SU-DHL-6 (cell line): ENCODE data around the gene SH3PXD2A.
"Not testable (repeated sequence)": the region's sequence is repeated elsewhere in the genome, so short reads cannot be mapped to it uniquely, and the experiment has no call there.

Source experiments
- H2AFZ ChIP-seq: fragments of 200-600 bp; sonication (generic); 2 replicates; pipeline ENCODE4 v1.6.1; 2014; ENCODE audit warnings: low read depth, mild to moderate bottlenecking, moderate library complexity, mixed read lengths, antibody characterized with exemption, low read length; ENCODE audit not compliant: severe bottlenecking
- H3F3A ChIP-seq: fragments of 200-600 bp; shearing (Covaris generic); 2 replicates; pipeline ENCODE4 v1.6.0; 2016; ENCODE audit warnings: antibody characterized with exemption, mild to moderate bottlenecking; ENCODE audit not compliant: insufficient read depth
- H3K27ac ChIP-seq: fragments of 200-600 bp; sonication (generic); 2 replicates; pipeline ENCODE4 v1.5.1; 2016; ENCODE audit warnings: low read depth, mild to moderate bottlenecking, low read length, moderate library complexity, mixed read lengths
- H3K27me3 ChIP-seq: fragments of 200-600 bp; sonication (generic), shearing (Covaris generic); 2 replicates; pipeline ENCODE4 v1.6.0; 2014; ENCODE audit warnings: mild to moderate bottlenecking, low read length
- H3K36me3 ChIP-seq: fragments of 200-600 bp; sonication (generic); 2 replicates; pipeline ENCODE4 v1.6.1; 2014; ENCODE audit warnings: mild to moderate bottlenecking, low read length, mixed read lengths
- H3K4me2 ChIP-seq: fragments of 300-600, 200-600 bp; shearing (Covaris generic), sonication (generic); 2 replicates; pipeline ENCODE4 v1.6.0; 2014; ENCODE audit warnings: low read length, low read depth, mild to moderate bottlenecking; ENCODE audit not compliant: poor library complexity, severe bottlenecking
- H3K4me3 ChIP-seq: fragments of 200-600 bp; sonication (generic); 2 replicates; pipeline ENCODE4 v1.5.1; 2014; ENCODE audit warnings: antibody characterized with exemption, low read length, mild to moderate bottlenecking, mixed read lengths; ENCODE audit not compliant: insufficient read depth, poor library complexity, severe bottlenecking
- H3K79me2 ChIP-seq: fragments of 200-600 bp; sonication (generic); 2 replicates; pipeline ENCODE4 v1.6.1; 2014; ENCODE audit warnings: mild to moderate bottlenecking, low read length, moderate library complexity; ENCODE audit not compliant: insufficient read depth
- H3K9ac ChIP-seq: fragments of 200-600 bp; sonication (generic); 2 replicates; pipeline ENCODE4 v1.7.0; 2014; ENCODE audit warnings: mild to moderate bottlenecking, low read length
- H3K9me2 ChIP-seq: fragments of 200-600 bp; sonication (generic); replicated peaks from 2 replicates; pipeline ENCODE4 v1.6.1; 2014; ENCODE audit warnings: low read length; ENCODE audit not compliant: insufficient read depth
- H3K9me3 ChIP-seq: fragments of 200-600 bp; sonication (generic); 2 replicates; pipeline ENCODE4 v1.6.1; 2014; ENCODE audit warnings: low read length, mixed read lengths; ENCODE audit not compliant: insufficient read depth
- H4K20me1 ChIP-seq: fragments of 200-600 bp; sonication (generic); 2 replicates; pipeline ENCODE4 v1.6.1; 2014; ENCODE audit warnings: low read depth, mild to moderate bottlenecking, antibody characterized with exemption, low read length, moderate library complexity, mixed read lengths
- CTCF ChIP-seq: fragments of 200-600 bp; sonication (generic); IDR thresholded peaks from one replicate; pipeline ENCODE4 v1.5.1; 2017; ENCODE audit warnings: antibody characterized with exemption, mild to moderate bottlenecking, low read length, moderate library complexity; ENCODE audit not compliant: insufficient read depth, poor library complexity, severe bottlenecking
- EZH2phosphoT487 ChIP-seq: fragments of 200-600 bp; sonication (generic), shearing (Covaris generic); conservative IDR thresholded peaks from 2 replicates; pipeline ENCODE4 v1.6.1; 2018; ENCODE audit warnings: mild to moderate bottlenecking, antibody characterized with exemption, low read length, moderate library complexity, mixed read lengths

The SH3PXD2A gene

DNA sequence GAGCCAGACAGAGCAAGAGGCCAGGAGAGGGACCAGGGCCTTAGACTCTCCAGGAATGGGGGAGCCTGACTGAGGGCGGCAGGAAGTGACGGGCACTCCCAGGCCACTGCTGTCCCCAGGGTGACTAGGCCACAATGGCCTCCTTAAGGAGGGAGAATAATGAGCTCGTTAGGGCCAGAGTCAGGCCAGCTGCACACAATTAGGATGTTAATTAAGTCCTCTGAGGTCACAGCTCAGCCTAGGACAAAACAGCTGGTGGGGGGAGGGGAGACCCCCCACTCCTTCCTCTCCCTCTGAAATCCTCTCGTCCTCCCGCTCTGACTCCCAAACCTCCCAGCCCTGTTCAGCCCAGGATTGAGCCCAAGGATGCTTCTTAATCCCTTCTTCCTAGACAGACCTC lies 218.9 kb downstream of the SH3PXD2A start:
- H2AFZ ChIP-seq: no peak overlapping the region
- H3F3A ChIP-seq: no peaks in the 10 kb centered on the region
- TF ChIP-seq EZH2phosphoT487: no peak
- TF ChIP-seq CTCF: no peak
- H3K79me2 ChIP-seq: no peaks in the 10 kb centered on the region
- H3K4me3 ChIP-seq: no peak overlapping the region
- H3K27me3 ChIP-seq: no peaks in the 10 kb centered on the region
- H3K9me3 ChIP-seq: no peaks in the 10 kb centered on the region
- H3K9me2 ChIP-seq: no peaks in the 10 kb centered on the region
- no peaks in the 10 kb centered on the region for H3K36me3 ChIP-seq
- no peak overlapping the region for H3K27ac ChIP-seq
- H4K20me1 ChIP-seq: no peaks in the 10 kb centered on the region
- no peak overlapping the region for H3K9ac ChIP-seq
- H3K4me2 ChIP-seq: no peak overlapping the region

DNA sequence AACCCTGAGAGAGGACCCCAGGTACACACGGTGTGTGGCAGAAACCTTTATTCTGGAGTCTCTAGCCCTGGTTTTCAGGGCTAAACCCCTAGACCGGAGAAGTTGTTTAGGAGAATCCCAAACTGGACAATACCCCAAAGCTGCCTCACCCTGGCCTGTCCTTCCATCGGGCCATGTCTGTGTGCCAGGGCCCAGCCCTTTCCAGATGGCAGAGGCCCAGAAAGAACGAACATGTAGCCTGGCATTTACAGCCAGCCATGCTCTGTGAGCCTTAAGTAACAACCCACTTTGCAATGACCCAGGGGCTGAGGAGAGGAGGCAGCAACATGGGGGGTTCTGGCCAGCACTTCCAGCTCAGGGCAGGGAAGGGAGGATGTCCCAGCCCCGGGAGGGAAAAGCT lies 219.8 kb downstream of the SH3PXD2A start:
- no peaks in the 10 kb centered on the region for H4K20me1 ChIP-seq
- no peaks in the 10 kb centered on the region for H3K36me3 ChIP-seq
- H3K9me2 ChIP-seq: no peaks in the 10 kb centered on the region
- no peaks in the 10 kb centered on the region for H3K79me2 ChIP-seq
- no peak overlapping the region for H2AFZ ChIP-seq
- no peak overlapping the region for H3K27ac ChIP-seq
- H3F3A ChIP-seq: no peaks in the 10 kb centered on the region
- TF ChIP-seq EZH2phosphoT487 (no peak), CTCF (no peak)
- H3K9me3 ChIP-seq: no peaks in the 10 kb centered on the region
- no peak overlapping the region for H3K9ac ChIP-seq
- no peak overlapping the region for H3K4me3 ChIP-seq
- no peak overlapping the region for H3K4me2 ChIP-seq
- H3K27me3 ChIP-seq: no peaks in the 10 kb centered on the region

GRCh38 chr10:103633846-103634245 lies 221.5 kb downstream of the SH3PXD2A start:
- Histone ChIP-seq H3F3A (no peaks in the 10 kb centered on the region), H3K27me3 (no peaks in the 10 kb centered on the region), H3K9me3 (no peaks in the 10 kb centered on the region), H3K4me3 (no peak overlapping the region), H3K4me2 (no peak overlapping the region), H4K20me1 (no peaks in the 10 kb centered on the region), H3K9ac (no peak overlapping the region), H3K27ac (no peak overlapping the region), H2AFZ (no peak overlapping the region), H3K36me3 (no peaks in the 10 kb centered on the region), H3K9me2 (no peaks in the 10 kb centered on the region), H3K79me2 (no peaks in the 10 kb centered on the region)
- TF ChIP-seq CTCF: no peak
- no peak for TF ChIP-seq EZH2phosphoT487

DNA sequence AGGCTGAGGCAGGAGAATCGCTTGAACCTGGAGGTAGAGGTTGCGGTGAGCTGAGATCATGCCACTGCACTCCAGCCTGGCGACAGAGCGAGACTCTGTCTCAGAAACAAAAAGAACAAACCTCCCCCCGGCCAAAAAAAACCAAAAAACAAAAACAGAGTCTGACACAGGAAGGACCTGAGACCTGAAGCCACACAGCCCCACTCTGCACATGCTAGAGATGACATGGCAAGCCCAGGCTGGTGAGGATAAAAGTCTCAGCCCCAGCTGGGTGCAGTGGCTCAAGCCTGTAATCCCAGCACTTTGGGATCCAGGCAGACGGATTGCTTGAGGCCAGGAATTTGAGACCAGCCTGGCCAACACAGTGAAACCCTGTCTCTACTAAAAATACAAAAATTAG lies 222.5 kb downstream of the SH3PXD2A start:
- H3F3A ChIP-seq, H3K27me3 ChIP-seq, H3K9me2 ChIP-seq, H4K20me1 ChIP-seq, H3K9me3 ChIP-seq, H2AFZ ChIP-seq, H3K9ac ChIP-seq, H3K4me3 ChIP-seq, H3K36me3 ChIP-seq, H3K4me2 ChIP-seq, H3K27ac ChIP-seq, H3K79me2 ChIP-seq: not testable (repeated sequence)
